Transverse colon (tissue), 3 donors: ENCODE results near the gene ELP5.

Source experiments
- CTCF ChIP-seq, 5 experiments: fragments of 200-600 bp in 3 of 5; fragments of 450-650 bp in 2 of 5; sonication (generic) in 3 of 5; IDR thresholded peaks; 1 replicate in 2 of 5; 2 replicates in 3 of 5; pipeline ENCODE4 v1.5.1; 2016 to 2017; ENCODE audit warnings: antibody characterized with exemption in 5 of 5, inconsistent platforms in 3 of 5, mild to moderate bottlenecking in 2 of 5, moderate library complexity in 1 of 5
- POLR2A ChIP-seq: fragments of 450-650 bp; IDR thresholded peaks from one replicate; pipeline ENCODE4 v1.6.1; 2016; ENCODE audit warnings: antibody characterized with exemption, mild to moderate bottlenecking, moderate library complexity

GRCh38 chr17:7222093-7222971, 29.7 kb upstream of the ELP5 start:
- no peak for TF ChIP-seq CTCF (IDR thresholded peaks at IDR 0.05)
- TF ChIP-seq POLR2A, result no peak
